GM12872 (cell line): ENCODE data around the gene ITPR1.

Source experiments
- TF ChIP-seq, protein P1 (sequence below): IDR thresholded peaks from 3 replicates; pipeline ENCODE4 v1.5.1; 2011; ENCODE audit warnings: low read depth, mild to moderate bottlenecking, low read length, moderate library complexity; ENCODE audit not compliant: insufficient read depth

ITPR1 gene

DNA sequence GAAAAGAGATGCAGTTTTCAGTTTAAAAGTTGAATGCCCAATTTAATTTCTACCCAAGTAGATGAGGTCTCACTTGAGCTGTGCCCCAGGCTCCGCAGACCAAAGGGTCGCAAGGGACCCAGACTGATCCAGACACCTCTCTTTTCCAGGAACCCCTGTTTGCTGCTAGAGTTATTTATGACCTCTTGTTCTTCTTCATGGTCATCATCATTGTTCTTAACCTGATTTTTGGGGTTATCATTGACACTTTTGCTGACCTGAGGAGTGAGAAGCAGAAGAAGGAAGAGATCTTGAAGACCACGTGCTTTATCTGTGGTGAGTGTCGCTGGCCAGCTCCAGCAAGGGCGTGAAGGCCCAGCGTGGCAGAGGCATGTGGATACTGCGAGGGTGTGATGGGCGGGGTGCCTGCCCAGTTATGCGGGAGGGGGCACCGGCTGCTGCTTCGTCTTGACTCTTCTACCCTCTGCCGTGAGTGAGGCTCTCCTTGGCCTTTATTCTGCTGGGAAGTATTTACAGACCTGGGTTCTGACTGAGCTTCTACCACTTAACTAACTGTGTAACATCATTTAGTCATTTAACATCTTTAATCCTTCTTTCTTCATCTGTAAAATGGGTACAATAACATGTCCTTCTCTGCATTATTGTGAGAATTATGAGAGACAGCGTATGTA is 321.9 kb downstream of the ITPR1 start:
- TF ChIP-seq, protein P1, sequence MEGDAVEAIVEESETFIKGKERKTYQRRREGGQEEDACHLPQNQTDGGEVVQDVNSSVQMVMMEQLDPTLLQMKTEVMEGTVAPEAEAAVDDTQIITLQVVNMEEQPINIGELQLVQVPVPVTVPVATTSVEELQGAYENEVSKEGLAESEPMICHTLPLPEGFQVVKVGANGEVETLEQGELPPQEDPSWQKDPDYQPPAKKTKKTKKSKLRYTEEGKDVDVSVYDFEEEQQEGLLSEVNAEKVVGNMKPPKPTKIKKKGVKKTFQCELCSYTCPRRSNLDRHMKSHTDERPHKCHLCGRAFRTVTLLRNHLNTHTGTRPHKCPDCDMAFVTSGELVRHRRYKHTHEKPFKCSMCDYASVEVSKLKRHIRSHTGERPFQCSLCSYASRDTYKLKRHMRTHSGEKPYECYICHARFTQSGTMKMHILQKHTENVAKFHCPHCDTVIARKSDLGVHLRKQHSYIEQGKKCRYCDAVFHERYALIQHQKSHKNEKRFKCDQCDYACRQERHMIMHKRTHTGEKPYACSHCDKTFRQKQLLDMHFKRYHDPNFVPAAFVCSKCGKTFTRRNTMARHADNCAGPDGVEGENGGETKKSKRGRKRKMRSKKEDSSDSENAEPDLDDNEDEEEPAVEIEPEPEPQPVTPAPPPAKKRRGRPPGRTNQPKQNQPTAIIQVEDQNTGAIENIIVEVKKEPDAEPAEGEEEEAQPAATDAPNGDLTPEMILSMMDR, result no peak

DNA sequence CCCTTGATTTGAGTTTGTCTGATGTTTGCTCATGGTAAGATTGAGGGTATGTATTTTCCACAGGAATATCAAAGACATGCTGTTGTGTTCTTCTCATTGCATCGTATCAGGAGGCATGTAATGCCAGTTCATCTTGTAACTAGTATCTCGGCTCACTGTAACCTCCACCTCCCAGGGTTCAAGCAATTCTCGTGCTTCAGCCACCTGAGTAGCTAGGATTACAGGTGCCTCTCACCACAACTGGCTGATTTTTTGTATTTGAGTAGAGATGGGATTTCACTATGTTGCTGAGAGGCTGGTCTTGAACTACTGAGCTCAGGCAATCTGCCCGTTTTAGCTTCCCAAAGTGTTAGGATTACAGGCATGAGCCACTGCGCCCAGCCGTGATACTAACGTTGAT is 323.2 kb downstream of the ITPR1 start:
- TF ChIP-seq, protein P1, result no peak

DNA sequence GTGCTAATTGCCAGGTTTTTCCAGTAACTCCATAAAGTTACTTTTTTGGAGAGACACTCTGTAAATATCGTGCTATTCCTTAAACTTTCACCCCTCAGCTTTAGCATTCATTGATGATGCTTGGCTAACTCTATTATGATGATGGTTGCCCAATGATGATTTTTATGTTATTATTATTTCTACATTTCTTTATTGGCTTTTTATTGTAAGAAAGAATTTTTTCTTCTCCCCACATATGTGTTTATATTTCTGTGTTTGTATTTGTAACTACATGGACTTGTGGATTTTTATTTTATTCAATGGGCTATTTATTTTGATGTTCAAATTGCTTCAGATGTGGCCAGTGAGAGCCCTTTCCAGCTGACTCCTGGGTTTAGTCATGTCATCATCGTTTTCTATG is 323.6 kb downstream of the ITPR1 start:
- TF ChIP-seq, protein P1, result no peak

DNA sequence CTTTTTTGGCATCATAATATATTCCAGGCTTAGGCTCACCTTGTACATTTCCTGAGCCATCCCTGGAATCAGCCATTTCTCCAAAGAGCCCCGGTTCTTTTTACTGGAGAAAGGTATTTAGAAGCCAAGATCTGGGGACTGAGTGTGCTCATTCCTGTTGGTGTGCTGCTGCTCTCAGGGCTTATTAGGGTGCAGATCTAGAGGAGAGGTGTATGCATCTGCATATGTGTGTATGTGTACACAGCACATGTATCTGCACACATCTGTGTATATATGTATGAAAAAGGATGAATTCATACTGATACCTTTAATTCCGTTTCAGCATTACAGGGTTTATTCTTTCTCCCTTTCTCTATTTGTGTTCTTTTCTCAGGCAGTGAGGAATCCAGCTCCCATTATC is 324.0 kb downstream of the ITPR1 start:
- TF ChIP-seq, protein P1, result no peak

DNA sequence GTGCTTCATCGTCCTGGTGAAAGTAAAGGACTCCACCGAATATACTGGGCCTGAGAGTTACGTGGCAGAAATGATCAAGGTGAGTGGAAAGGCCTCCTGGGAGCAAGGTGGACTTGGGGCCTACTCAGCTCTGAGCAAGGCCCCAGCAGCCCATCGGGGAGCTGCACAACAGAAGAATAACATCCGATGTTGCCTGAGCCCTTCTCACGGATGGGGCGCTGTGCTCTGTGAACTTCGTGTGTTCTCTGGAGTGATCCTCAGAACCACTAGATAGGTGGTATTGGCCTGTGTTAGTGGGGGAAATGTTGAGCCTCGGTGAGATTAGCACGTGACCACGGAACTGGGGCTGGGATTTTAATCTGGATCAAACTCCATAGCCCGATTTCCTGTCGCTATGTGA is 325.0 kb downstream of the ITPR1 start:
- TF ChIP-seq, protein P1, result no peak

DNA sequence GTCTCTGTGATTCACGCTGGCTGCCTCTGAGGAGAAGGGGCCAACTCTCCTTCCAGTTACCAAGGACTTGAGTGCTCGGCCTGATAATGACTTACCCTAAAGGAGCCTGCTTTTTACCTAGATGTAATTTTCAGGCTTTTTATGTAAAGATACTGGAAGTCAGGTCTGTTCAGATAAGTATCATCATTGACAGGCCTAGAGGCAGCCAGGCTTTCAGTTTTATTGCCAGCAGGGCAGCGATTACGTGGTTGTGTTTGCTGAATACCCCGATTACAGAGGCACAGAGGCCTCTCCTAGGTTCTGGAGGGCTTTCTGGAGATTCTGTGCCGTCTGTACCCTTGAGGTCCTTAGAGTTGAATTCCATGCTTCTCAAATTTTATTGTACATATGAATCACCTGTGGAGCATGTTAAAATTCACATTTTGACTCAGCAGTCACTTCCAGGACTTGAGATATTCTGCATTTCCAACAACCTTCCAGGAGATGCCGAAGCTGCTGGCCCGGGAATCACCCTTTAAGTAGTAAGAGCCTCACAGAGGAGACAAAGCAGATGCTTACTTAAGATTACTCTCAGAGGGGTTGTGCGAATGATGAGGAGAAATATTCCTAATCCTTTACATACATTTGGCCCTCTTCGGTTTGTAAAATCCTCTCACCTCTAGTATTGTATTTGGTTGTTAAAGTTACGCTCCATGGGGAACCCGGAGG is 326.0 kb downstream of the ITPR1 start:
- TF ChIP-seq, protein P1, result no peak

DNA sequence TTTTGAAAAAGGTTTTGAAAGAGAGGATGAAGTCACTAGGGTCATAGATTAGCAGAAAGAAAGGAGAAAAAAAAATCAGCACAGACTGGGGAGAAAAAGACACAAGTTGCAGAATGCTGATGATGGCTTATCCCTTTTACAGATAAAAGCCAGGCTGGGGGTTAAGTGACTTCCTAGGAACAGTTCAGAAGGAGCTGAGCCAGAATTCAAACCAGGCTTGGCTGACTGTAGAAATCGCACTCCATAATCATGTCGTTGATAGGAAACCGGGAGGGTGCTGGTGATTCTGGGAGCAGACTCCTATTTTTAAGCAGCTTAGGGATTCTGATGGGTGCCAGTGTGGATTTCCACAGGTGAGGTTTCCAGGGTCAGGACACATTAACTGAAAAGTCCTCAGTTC is 326.6 kb downstream of the ITPR1 start:
- TF ChIP-seq, protein P1, result no peak
